HG02678 (cell line): ENCODE results near the gene GCG.

Experiments
- ATAC-seq: cut with Tn5 transposase; IDR thresholded peaks from one replicate; pipeline ENCODE4 v1.9.1; 2021; ENCODE audit warnings: mild to moderate bottlenecking, moderate library complexity; ENCODE audit not compliant: unreplicated experiment

The GCG gene

DNA sequence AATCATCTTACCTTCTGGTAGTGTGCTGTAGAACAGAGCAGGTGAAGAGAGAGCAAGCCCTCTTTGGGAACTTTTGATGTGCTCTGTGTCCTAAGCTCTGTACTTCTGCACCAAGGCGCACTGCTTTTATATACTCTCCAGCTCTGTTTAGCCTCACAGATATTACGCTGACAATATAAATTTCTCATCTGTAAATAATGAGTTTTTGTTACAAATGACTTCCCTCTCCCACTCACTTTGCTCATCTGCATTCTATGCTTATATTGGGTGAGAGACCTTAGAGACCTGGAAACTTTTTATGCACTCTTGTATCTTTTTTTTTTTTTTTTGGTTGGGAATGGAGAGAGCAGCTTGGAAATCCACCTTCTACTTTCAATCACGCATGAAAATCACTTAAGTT lies at the start of gene GCG:
GCG (minus strand) TSS at position 101 of the 400 bp plus-strand sequence. CDS start 3,069 bp downstream, outside the sequence.
- no peak for ATAC-seq

- no peak for ATAC-seq
Measured at GRCh38 chr2:162200636-162201035, 48.6 kb upstream of the GCG start.

GRCh38 chr2:162199913-162200312 lies 47.9 kb upstream of the GCG start:
- ATAC-seq = no peak

- ATAC-seq = no peak
Measured at GRCh38 chr2:162198239-162198638, 46.2 kb upstream of the GCG start.

GRCh38 chr2:162197069-162197825 lies 45.2 kb upstream of the GCG start:
- no peak for ATAC-seq

- ATAC-seq = no peak
Measured at GRCh38 chr2:162196638-162197037, 44.6 kb upstream of the GCG start.

GRCh38 chr2:162188451-162188850 lies 36.4 kb upstream of the GCG start:
- no peak for ATAC-seq

DNA sequence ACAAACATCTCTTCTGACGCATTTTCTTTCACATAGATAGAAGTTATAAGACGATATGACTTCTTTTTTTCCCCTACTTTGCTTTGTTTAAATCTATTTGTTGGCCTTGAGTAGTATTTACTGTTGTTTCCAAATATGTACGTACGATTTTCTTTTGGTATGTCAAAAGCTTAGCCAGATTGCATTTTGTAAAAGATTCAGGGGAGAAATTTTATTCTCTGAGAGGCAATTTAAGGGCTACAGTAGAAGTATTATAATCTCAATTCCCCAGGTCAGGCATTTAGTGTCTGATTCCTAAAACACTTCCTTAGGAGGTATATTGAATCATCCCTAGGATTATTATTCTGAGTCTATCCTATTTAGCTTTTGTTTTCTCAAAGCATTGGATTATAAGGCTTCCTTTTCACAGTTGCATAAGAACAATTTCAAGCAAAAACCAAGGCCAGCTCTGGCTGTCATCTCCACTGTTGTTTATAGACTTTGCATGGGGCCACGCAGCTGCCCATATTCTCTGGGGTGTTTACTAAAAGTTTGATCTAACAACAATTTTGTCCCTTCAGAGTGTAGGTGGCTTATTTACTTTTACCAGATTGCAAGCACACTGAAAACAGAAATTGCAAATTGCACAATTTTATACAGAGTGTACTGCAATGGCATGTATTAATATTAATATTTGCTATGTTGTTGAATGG lies 33.6 kb upstream of the GCG start:
- ATAC-seq = no peak

GRCh38 chr2:162184821-162185450 lies 32.9 kb upstream of the GCG start:
- ATAC-seq = no peak

- no peak for ATAC-seq
Measured at GRCh38 chr2:162184359-162184758, 32.3 kb upstream of the GCG start.

GRCh38 chr2:162182395-162182794 lies 30.3 kb upstream of the GCG start:
- no peak for ATAC-seq

DNA sequence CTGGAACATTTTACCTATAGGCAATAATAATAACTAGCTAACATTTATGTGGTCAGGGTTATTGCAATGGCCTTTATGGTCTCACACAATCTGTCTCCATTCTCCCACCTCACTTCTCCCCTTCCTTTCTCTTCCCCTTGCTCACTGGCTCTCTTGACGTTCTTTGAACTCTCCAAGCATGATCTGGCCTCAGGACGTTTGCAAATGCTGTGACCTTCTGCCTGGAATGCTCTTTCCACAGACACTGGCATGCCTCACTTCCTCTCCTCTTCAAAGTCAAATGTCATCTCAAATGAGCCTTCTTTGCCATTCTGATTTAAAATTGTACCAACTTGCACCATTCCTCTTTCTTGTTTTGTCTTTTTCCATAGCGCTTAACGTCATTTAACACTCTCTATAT lies 25.3 kb upstream of the GCG start:
- ATAC-seq = no peak

DNA sequence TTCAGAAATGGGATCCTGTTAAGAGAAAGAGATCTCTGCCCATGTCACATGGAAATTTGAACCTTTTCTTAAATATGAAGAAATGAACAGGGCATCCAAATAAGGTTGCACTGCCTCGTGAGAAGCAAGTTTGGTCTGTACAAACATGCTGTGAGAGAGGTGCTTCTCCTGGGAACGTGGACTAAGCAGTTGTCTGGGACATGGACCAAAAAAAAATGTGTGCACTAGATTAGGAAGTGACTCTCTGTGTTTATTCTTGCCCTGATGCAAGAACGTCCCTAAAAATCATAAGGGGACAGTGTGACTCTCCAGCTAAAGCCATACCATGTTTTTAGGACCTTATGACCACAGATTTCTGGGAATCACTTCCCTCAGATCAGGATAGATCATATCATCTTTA lies 23.7 kb upstream of the GCG start:
- no peak for ATAC-seq

- no peak for ATAC-seq
Measured at GRCh38 chr2:162174746-162175145, 22.7 kb upstream of the GCG start.

- ATAC-seq = no peak
Measured at GRCh38 chr2:162172802-162173370, 20.8 kb upstream of the GCG start.

- ATAC-seq = no peak
Measured at GRCh38 chr2:162166745-162167144, 14.7 kb upstream of the GCG start.

GRCh38 chr2:162166174-162166573 lies 14.1 kb upstream of the GCG start:
- ATAC-seq = no peak

DNA sequence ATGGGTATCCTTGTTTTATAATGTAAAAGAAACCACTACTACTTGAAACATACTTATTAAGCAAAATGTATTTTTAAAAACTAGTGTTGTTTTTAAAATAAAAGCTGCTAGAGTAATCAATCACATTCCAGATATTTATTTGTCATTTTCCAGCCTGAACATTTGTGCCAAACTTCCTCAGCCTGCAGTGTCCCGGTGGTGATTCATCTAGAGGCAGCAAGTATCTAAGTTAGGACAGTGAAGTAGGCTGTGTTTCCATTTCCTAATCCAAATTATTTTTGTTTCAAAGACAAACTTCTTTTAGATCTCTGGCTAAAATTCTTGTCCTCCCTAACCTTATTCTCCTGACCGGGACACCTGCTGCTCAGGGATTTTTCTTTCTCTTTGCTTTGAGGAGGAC lies 12.8 kb upstream of the GCG start:
- ATAC-seq = no peak

DNA sequence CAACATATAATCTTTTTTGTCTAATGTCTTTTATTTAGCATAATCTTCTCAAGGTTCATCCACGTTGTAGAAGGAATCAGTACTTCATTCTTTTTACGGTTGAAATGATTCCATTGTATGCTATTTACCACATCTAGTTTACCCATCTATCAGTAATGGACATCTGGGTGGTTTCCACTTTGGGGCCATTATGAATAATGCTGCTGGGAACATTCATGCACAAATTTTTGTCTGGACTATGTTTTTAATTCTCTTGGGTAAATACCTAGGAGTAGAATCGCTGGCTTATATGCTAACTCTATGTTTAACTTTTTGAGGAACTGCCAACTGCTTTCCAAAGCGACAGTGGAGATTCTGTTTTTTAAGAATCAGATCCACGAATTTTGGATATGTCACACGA lies 7.4 kb upstream of the GCG start:
- no peak for ATAC-seq

DNA sequence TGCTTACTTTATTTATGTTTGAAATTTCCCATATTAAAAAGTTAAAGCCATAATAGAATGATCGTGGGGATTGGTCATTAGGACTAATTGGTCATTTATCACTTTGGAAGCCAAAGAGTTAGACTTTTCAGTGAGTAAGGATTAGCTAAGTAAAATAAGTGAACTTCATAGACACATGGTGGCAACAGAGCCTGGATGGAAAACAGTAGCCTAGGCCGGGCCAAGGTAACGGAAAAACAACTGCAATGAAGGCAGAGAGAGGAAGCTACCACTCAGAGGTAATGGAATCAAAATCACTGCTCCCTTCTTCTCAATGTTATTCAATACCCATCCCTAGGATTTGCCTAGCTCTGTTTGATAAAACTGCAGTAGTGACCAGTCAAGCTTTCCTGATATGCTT lies 4.1 kb upstream of the GCG start:
- no peak for ATAC-seq

DNA sequence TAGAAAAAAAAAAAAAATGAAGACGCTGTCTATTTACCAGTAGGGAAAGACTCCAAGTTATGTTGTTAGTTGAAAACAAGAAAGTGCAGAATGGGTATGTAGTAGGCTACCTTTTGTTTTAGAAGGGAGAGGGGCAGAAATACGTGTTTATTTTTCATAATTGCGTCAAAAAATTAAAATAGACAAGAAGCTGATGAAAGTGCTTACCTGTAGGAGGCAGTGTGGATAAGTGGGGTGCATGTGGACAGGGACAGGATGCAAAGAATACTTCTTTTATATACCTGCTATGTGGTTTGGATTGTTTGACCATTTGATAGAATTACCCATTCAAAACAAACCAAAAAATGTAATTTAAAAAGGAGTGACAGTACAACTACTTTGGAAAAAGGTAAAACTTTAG lies 3.0 kb upstream of the GCG start:
- ATAC-seq = no peak
